GM23338 (cell line): ENCODE data around the gene ANKRD22. TPM values are rescaled to one million over a fixed set of nuclear protein-coding genes. Genes with fewer than 3 reads are reported as not detected.

Experiments used
- ATAC-seq: fragments of 200-7000 bp; cut with Tn5 transposase; 3 replicates; pipeline ENCODE4 v1.9.1; 2020
- DNase-seq: peaks from one replicate; pipeline ENCODE4 v3.0.0-alpha.2; 2015; ENCODE audit warnings: low spot score
- H2AFZ ChIP-seq: fragments of 200-600 bp; sonication (generic); 2 replicates; pipeline ENCODE4 v1.8.0; 2016; ENCODE audit warnings: antibody characterized with exemption, mild to moderate bottlenecking, moderate library complexity
- H3F3A ChIP-seq: fragments of 200-600 bp; sonication (generic); replicated peaks from 2 replicates; pipeline ENCODE4 v1.8.0; 2017; ENCODE audit warnings: antibody characterized with exemption, mixed run types, low read depth
- H3K27ac ChIP-seq: fragments of 200-600 bp; sonication (generic); 2 replicates; pipeline ENCODE4 v1.6.1; 2016; ENCODE audit warnings: low read depth
- H3K27me3 ChIP-seq: fragments of 200-600 bp; sonication (generic); 2 replicates; pipeline ENCODE4 v1.8.0; 2016; ENCODE audit warnings: mild to moderate bottlenecking, mixed run types, moderate library complexity; ENCODE audit not compliant: insufficient read depth
- H3K36me3 ChIP-seq: fragments of 200-600 bp; sonication (generic); 2 replicates; pipeline ENCODE4 v1.8.0; 2016; ENCODE audit warnings: mild to moderate bottlenecking; ENCODE audit not compliant: insufficient read depth
- H3K4me1 ChIP-seq: fragments of 200-600 bp; sonication (generic); 2 replicates; pipeline ENCODE4 v1.8.0; 2016; ENCODE audit warnings: mild to moderate bottlenecking, moderate library complexity; ENCODE audit not compliant: insufficient read depth
- H3K4me2 ChIP-seq: fragments of 200-600 bp; sonication (generic); 2 replicates; pipeline ENCODE4 v1.7.1; 2017; ENCODE audit warnings: mixed run types
- H3K4me3 ChIP-seq: fragments of 200-600 bp; sonication (generic); 2 replicates; pipeline ENCODE4 v1.6.1; 2016; ENCODE audit warnings: mixed run types
- H3K79me2 ChIP-seq: fragments of 200-600 bp; sonication (generic); replicated peaks from 2 replicates; pipeline ENCODE4 v1.8.0; 2017; ENCODE audit warnings: mild to moderate bottlenecking; ENCODE audit not compliant: insufficient read depth
- H3K9me2 ChIP-seq: fragments of 200-600 bp; sonication (generic); 2 replicates; pipeline ENCODE4 v1.8.0; 2017; ENCODE audit not compliant: insufficient read depth
- H4K20me1 ChIP-seq: fragments of 200-600 bp; sonication (generic); replicated peaks from 2 replicates; pipeline ENCODE4 v1.8.0; 2017; ENCODE audit warnings: mild to moderate bottlenecking; ENCODE audit not compliant: insufficient read depth
- H3K27ac Mint-ChIP-seq: 2 replicates; pipeline ENCODE4 v1.8.0; 2020; ENCODE audit warnings: inconsistent platforms, mild to moderate bottlenecking, moderate library complexity, mixed read lengths
- H3K27me3 Mint-ChIP-seq: 3 replicates; pipeline ENCODE4 v1.8.0; 2022; ENCODE audit warnings: low read depth, mild to moderate bottlenecking, moderate library complexity, mixed read lengths, inconsistent platforms; ENCODE audit not compliant: insufficient read depth, poor library complexity
- H3K36me3 Mint-ChIP-seq: 3 replicates; pipeline ENCODE4 v1.8.0; 2021; ENCODE audit warnings: low read depth, mild to moderate bottlenecking, inconsistent platforms, moderate library complexity, mixed read lengths
- H3K4me1 Mint-ChIP-seq: 3 replicates; pipeline ENCODE4 v1.8.0; 2020; ENCODE audit warnings: mild to moderate bottlenecking, inconsistent platforms, mixed read lengths
- H3K4me3 Mint-ChIP-seq: 3 replicates; pipeline ENCODE4 v1.8.0; 2021; ENCODE audit warnings: moderate library complexity, mild to moderate bottlenecking, inconsistent platforms, mixed read lengths
- H3K9me3 Mint-ChIP-seq: 3 replicates; pipeline ENCODE4 v1.8.0; 2020; ENCODE audit warnings: moderate library complexity, mild to moderate bottlenecking, inconsistent platforms, mixed read lengths
- JUNB ChIP-seq: IDR thresholded peaks from one replicate; pipeline ENCODE4 v1.6.1; 2016; ENCODE audit warnings: antibody characterized with exemption; ENCODE audit not compliant: unreplicated experiment
- POLR2AphosphoS5 ChIP-seq: IDR thresholded peaks from 2 replicates; pipeline ENCODE4 v1.6.1; 2016; ENCODE audit warnings: antibody characterized with exemption, low read depth
- REST ChIP-seq: IDR thresholded peaks from one replicate; pipeline ENCODE4 v1.6.1; 2018; ENCODE audit warnings: antibody characterized with exemption; ENCODE audit not compliant: unreplicated experiment
- STAT1 ChIP-seq: IDR thresholded peaks from one replicate; pipeline ENCODE4 v1.6.1; 2016; ENCODE audit warnings: antibody characterized with exemption; ENCODE audit not compliant: unreplicated experiment
- ZNF114 ChIP-seq: fragments of 250-450 bp; sonication (Bioruptor Pico); IDR thresholded peaks from 2 replicates; pipeline ENCODE4 v1.5.0; 2020; ENCODE audit warnings: mild to moderate bottlenecking, moderate library complexity
- ZNF331 ChIP-seq: fragments of 250-450 bp; sonication (Bioruptor Pico); IDR thresholded peaks from 2 replicates; pipeline ENCODE4 v1.5.0; 2020; ENCODE audit warnings: low read depth, mild to moderate bottlenecking, moderate library complexity
- ZNF462 ChIP-seq: fragments of 250-450 bp; sonication (Bioruptor Pico); IDR thresholded peaks from 2 replicates; pipeline ENCODE4 v1.5.0; 2020; ENCODE audit warnings: mild to moderate bottlenecking, moderate library complexity
- polyA plus RNA-seq: library from polyadenylated mRNA; unstranded; fragments of >200 nt; fragmentation: Nextera tagmentation; extraction: Ambion mirVana; gene quantifications from 2 replicates; pipeline ENCODE4 v1.2.1, GENCODE V29; 2016
- total RNA-seq: library from RNA; depleted of rRNA; stranded (reverse); fragments of >200 nt; shearing (Covaris generic); gene quantifications from 2 replicates; pipeline ENCODE4 v1.2.3, GENCODE V29; 2014

The ANKRD22 gene
- total and polyA plus RNA-seq, 2 experiments from 2014 or later, result not detected

GRCh38 chr10:88788924-88789323 is 62.7 kb downstream of the ANKRD22 start:
- Histone ChIP-seq H3K4me1 (no peaks in the 10 kb centered on the region), H3K4me3 (no peak overlapping the region), H3F3A (no peaks in the 10 kb centered on the region), H3K27ac (no peak overlapping the region), H3K79me2 (no peaks in the 10 kb centered on the region), H3K9me2 (no peaks in the 10 kb centered on the region), H4K20me1 (no peaks in the 10 kb centered on the region), H2AFZ (no peak overlapping the region), H3K36me3 (no peaks in the 10 kb centered on the region), H3K27me3 (no peaks in the 10 kb centered on the region), H3K4me2 (no peak overlapping the region)
- H3K4me1 Mint-ChIP-seq, result peaks cover 4% of the 10 kb centered on the region; the same call in 1 of the 3 replicates
- no peak overlapping the region for H3K4me3 Mint-ChIP-seq
- no peak for ATAC-seq
- no peak overlapping the region for H3K27ac Mint-ChIP-seq
- H3K9me3 Mint-ChIP-seq, result no peaks in the 10 kb centered on the region
- H3K27me3 Mint-ChIP-seq, result peaks cover 2% of the 10 kb centered on the region
- no peaks in the 10 kb centered on the region for H3K36me3 Mint-ChIP-seq
- TF ChIP-seq ZNF331 (CRISPR knock-in tag), result no peak
- TF ChIP-seq POLR2AphosphoS5, result no peak
- no peak for TF ChIP-seq ZNF462 (CRISPR knock-in tag)
- no peak for TF ChIP-seq STAT1
- DNase-seq, result no peak

GRCh38 chr10:88787463-88787862 is 64.2 kb downstream of the ANKRD22 start:
- H3K27ac Mint-ChIP-seq, result no peak overlapping the region
- peaks cover 4% of the 10 kb centered on the region; the same call in 1 of the 3 replicates for H3K4me1 Mint-ChIP-seq
- no peaks in the 10 kb centered on the region for H3K9me3 Mint-ChIP-seq
- H3K27me3 Mint-ChIP-seq, result peaks cover 2% of the 10 kb centered on the region
- Histone ChIP-seq H3K27ac (no peak overlapping the region), H3K79me2 (no peaks in the 10 kb centered on the region), H2AFZ (no peak overlapping the region), H3K27me3 (no peaks in the 10 kb centered on the region), H4K20me1 (no peaks in the 10 kb centered on the region), H3K9me2 (no peaks in the 10 kb centered on the region), H3K4me1 (no peaks in the 10 kb centered on the region), H3K4me2 (no peak overlapping the region), H3K36me3 (no peaks in the 10 kb centered on the region), H3K4me3 (no peak overlapping the region), H3F3A (no peaks in the 10 kb centered on the region)
- ATAC-seq (no peak), DNase-seq (no peak)
- H3K4me3 Mint-ChIP-seq, result no peak overlapping the region
- H3K36me3 Mint-ChIP-seq, result no peaks in the 10 kb centered on the region
- TF ChIP-seq JUNB (no peak), ZNF114 (CRISPR knock-in tag) (no peak), POLR2AphosphoS5 (no peak), REST (no peak)
